Gastrocnemius medialis (tissue), 4 donors: ENCODE results near the gene IQGAP2. TPM values are rescaled to one million over a fixed set of nuclear protein-coding genes. Genes with fewer than 3 reads are reported as not detected.
"Not testable (repeated sequence)": the region's sequence is repeated elsewhere in the genome, so short reads cannot be mapped to it uniquely, and the experiment has no call there.

Source experiments
- ATAC-seq, 2 donors: fragments of 150-250 bp; one replicate each; pipeline ENCODE4 v1.9.1; 2016
- DNase-seq, 2 donors: peaks; one replicate each; pipeline ENCODE4 v3.0.0-alpha.2; 2019
- H3K27ac ChIP-seq, 4 donors: fragments of 200-600 bp; sonication (generic); 1 replicate in 1 of 4; 2 replicates in 3 of 4; pipeline ENCODE4 v1.5.1; 2016 to 2018; ENCODE audit warnings: mild to moderate bottlenecking in 2 of 4, moderate library complexity in 1 of 4
- H3K27me3 ChIP-seq, 3 donors: fragments of 200-600 bp; sonication (generic) in 2 of 3; 1 replicate in 1 of 3; 2 replicates in 2 of 3; pipeline versions ENCODE4 v1.5.1 to v1.6.0; 2016 to 2019; ENCODE audit warnings: mild to moderate bottlenecking in 1 of 3, moderate library complexity in 1 of 3
- H3K36me3 ChIP-seq, 2 donors: fragments of 200-600 bp; sonication (generic) in 1 of 2; one replicate each; pipeline ENCODE4 v1.5.1; 2017 to 2018
- H3K4me1 ChIP-seq, 2 donors: fragments of 200-600 bp; sonication (generic) in 1 of 2; one replicate each; pipeline ENCODE4 v1.5.1; 2016 to 2017; ENCODE audit warnings: mild to moderate bottlenecking in 2 of 2
- H3K4me3 ChIP-seq, 4 donors: fragments of 200-600 bp; sonication (generic) in 3 of 4; 1 replicate in 1 of 4; 2 replicates in 3 of 4; pipeline ENCODE4 v1.5.1; 2016 to 2019; ENCODE audit warnings: mild to moderate bottlenecking in 2 of 4
- H3K9me3 ChIP-seq, 3 donors: fragments of 200-600 bp; sonication (generic) in 2 of 3; 1 replicate in 1 of 3; 2 replicates in 2 of 3; pipeline ENCODE4 v1.5.1; 2016 to 2019
- CTCF ChIP-seq, 5 experiments: fragments of 450-650 bp in 3 of 5; fragments of 200-600 bp in 2 of 5; sonication (generic) in 2 of 5; IDR thresholded peaks in 4 of 5; conservative IDR thresholded peaks in 1 of 5; 1 replicate in 4 of 5; 2 replicates in 1 of 5; pipeline ENCODE4 v1.5.1; 2016 to 2019; ENCODE audit warnings: antibody characterized with exemption in 5 of 5, mild to moderate bottlenecking in 3 of 5, moderate library complexity in 3 of 5
- POLR2A ChIP-seq, 2 donors: fragments of 450-650 bp; IDR thresholded peaks; one replicate each; pipeline ENCODE4 v1.6.1; 2017; ENCODE audit warnings: antibody characterized with exemption in 2 of 2, mild to moderate bottlenecking in 2 of 2, moderate library complexity in 2 of 2
- in situ Hi-C, 4 donors: fragments of 200-750 bp; cut with MboI; loops; one replicate each; pipeline versions ENCODE4 v1.15.0 to v1.8.0; 2017; ENCODE audit warnings: low sequenced_read_pairs in 4 of 4
- intact Hi-C: fragments of 100-400 bp; cut with DNase I; formaldehyde crosslinking; loops from one replicate; pipeline ENCODE4 v1.15.1; 2023; ENCODE audit warnings: low total_unique reads
- total RNA-seq, 4 donors: library from RNA; depleted of rRNA; stranded (reverse); fragments of >200 nt; gene quantifications; one replicate each; pipeline versions ENCODE4 v1.1.0 to v1.2.3, GENCODE V29; 2016

Gene IQGAP2
- total RNA-seq, 4 donors from 2014 or later = 1.5 to 6.8 (median 2.5) TPM

- DNase-seq (no peak), ATAC-seq (no peak)
- in situ Hi-C loops (no loop called here), intact Hi-C loops (no loop called here)
- no peaks in the 10 kb centered on the region for H3K9me3 ChIP-seq
- no peaks in the 10 kb centered on the region for H3K4me1 ChIP-seq
- no peak overlapping the region for H3K27ac ChIP-seq
- no peak for TF ChIP-seq CTCF (IDR thresholded peaks at IDR 0.05 in 4 of 5, conservative IDR thresholded peaks at IDR 0.05 in 1 of 5)
- H3K27me3 ChIP-seq = no peaks in the 10 kb centered on the region
- no peak overlapping the region for H3K4me3 ChIP-seq
- no peaks in the 10 kb centered on the region for H3K36me3 ChIP-seq
Measured at GRCh38 chr5:76366596-76366995, 36.5 kb upstream of the IQGAP2 start.

- ATAC-seq = no peak
Measured at GRCh38 chr5:76367623-76368371, 35.3 kb upstream of the IQGAP2 start.

GRCh38 chr5:76368941-76369340, 34.1 kb upstream of the IQGAP2 start:
- in situ Hi-C loops = no loop called here
- no peaks in the 10 kb centered on the region for H3K4me1 ChIP-seq
- ATAC-seq (no peak), DNase-seq (no peak)
- TF ChIP-seq CTCF (IDR thresholded peaks at IDR 0.05 in 4 of 5, conservative IDR thresholded peaks at IDR 0.05 in 1 of 5) (no peak), POLR2A (IDR thresholded peaks at IDR 0.05) (no peak)
- no peaks in the 10 kb centered on the region for H3K9me3 ChIP-seq
- no peaks in the 10 kb centered on the region for H3K36me3 ChIP-seq
- intact Hi-C loops = no loop called here
- H3K27ac ChIP-seq = no peak overlapping the region
- H3K27me3 ChIP-seq = no peaks in the 10 kb centered on the region
- H3K4me3 ChIP-seq = no peak overlapping the region

More at GRCh38 chr5:76367623-76368371, 35.3 kb upstream of the IQGAP2 start:
- no peak overlapping the region for H3K4me3 ChIP-seq
- intact Hi-C loops (no loop called here), in situ Hi-C loops (no loop called here)
- H3K27ac ChIP-seq = no peak overlapping the region
- TF ChIP-seq CTCF (IDR thresholded peaks at IDR 0.05 in 4 of 5, conservative IDR thresholded peaks at IDR 0.05 in 1 of 5) = no peak
- no peak for TF ChIP-seq POLR2A (IDR thresholded peaks at IDR 0.05)
- no peaks in the 10 kb centered on the region for H3K36me3 ChIP-seq
- H3K4me1 ChIP-seq = no peaks in the 10 kb centered on the region
- DNase-seq = no peak
- no peaks in the 10 kb centered on the region for H3K9me3 ChIP-seq
- H3K27me3 ChIP-seq = no peaks in the 10 kb centered on the region

GRCh38 chr5:76369668-76370067, 33.4 kb upstream of the IQGAP2 start:
- H3K36me3 ChIP-seq, ATAC-seq, H3K9me3 ChIP-seq, H3K27ac ChIP-seq, in situ Hi-C loops, H3K4me1 ChIP-seq, H3K4me3 ChIP-seq, intact Hi-C loops, H3K27me3 ChIP-seq, DNase-seq: not testable (repeated sequence)

- H3K36me3 ChIP-seq = no peaks in the 10 kb centered on the region
- no peak for ATAC-seq
- in situ Hi-C loops = no loop called here
- DNase-seq = no peak
- no peaks in the 10 kb centered on the region for H3K4me1 ChIP-seq
- no peaks in the 10 kb centered on the region for H3K9me3 ChIP-seq
- intact Hi-C loops = no loop called here
- H3K27ac ChIP-seq = no peak overlapping the region
- H3K4me3 ChIP-seq = no peak overlapping the region
- TF ChIP-seq CTCF (IDR thresholded peaks at IDR 0.05 in 4 of 5, conservative IDR thresholded peaks at IDR 0.05 in 1 of 5) (no peak), POLR2A (IDR thresholded peaks at IDR 0.05) (no peak)
- no peaks in the 10 kb centered on the region for H3K27me3 ChIP-seq
Measured at GRCh38 chr5:76371960-76372322, 31.1 kb upstream of the IQGAP2 start.
